GM12892 (cell line): ENCODE results near the gene CD55.

Experiments
- POLR2A ChIP-seq: IDR thresholded peaks from 2 replicates; pipeline ENCODE4 v1.6.1; 2011; ENCODE audit warnings: low read depth, low read length, control low read depth
- POLR2AphosphoS5 ChIP-seq: IDR thresholded peaks from 2 replicates; pipeline ENCODE4 v1.6.1; 2011; ENCODE audit warnings: low read depth, low read length, control low read depth

- TF ChIP-seq POLR2A: no peak
- no peak for TF ChIP-seq POLR2AphosphoS5
Measured at GRCh38 chr1:207335138-207335537, 13.7 kb downstream of the CD55 start.
